ENCODE data around the gene HTT-AS.
"Not testable (repeated sequence)": the region's sequence is repeated elsewhere in the genome, so short reads cannot be mapped to it uniquely, and the experiment has no call there.

HTT-AS gene

GRCh38 chr4:3059943-3060342 lies 14.4 kb downstream of the HTT-AS start:
- no peak for TF ChIP-seq MYC (IDR thresholded peaks at IDR 0.05; ENCODE audit: low read depth, low read length)
- no peak for TF ChIP-seq CTCF (IDR thresholded peaks at IDR 0.05; ENCODE audit: low read depth, low read length)
- DNase-seq (ENCODE audit: low read depth): no peak
- H3K4me3 ChIP-seq (ENCODE audit: low read depth, low read length): no peak overlapping the region

- no peak for TF ChIP-seq CTCF (IDR thresholded peaks at IDR 0.05; ENCODE audit: low read depth, low read length)
- TF ChIP-seq MYC (IDR thresholded peaks at IDR 0.05; ENCODE audit: low read depth, low read length): no peak
- no peak for TF ChIP-seq POLR2A (IDR thresholded peaks at IDR 0.05; ENCODE audit: extremely low read depth, insufficient read length)
- no peak for TF ChIP-seq MAX (IDR thresholded peaks at IDR 0.05; ENCODE audit: low read depth, low read length)
- DNase-seq (ENCODE audit: low read depth): no peak
- no peak overlapping the region for H3K4me3 ChIP-seq (ENCODE audit: low read depth, low read length)
These were observed 20.1 kb downstream of the HTT-AS start for GRCh38 chr4:3054169-3054759.

GRCh38 chr4:3051141-3051897 lies 23.0 kb downstream of the HTT-AS start:
- not testable (repeated sequence) for H3K4me3 ChIP-seq (ENCODE audit: low read depth, low read length); DNase-seq (ENCODE audit: low read depth)

- peak; percentile 89 for TF ChIP-seq CTCF (IDR thresholded peaks at IDR 0.05; ENCODE audit: low read depth, low read length)
- no peak for TF ChIP-seq MAX (IDR thresholded peaks at IDR 0.05; ENCODE audit: low read depth, low read length)
- H3K4me3 ChIP-seq (ENCODE audit: low read depth, low read length): no peak overlapping the region
- DNase-seq (ENCODE audit: low read depth): peak; percentile 77
These were observed 26.7 kb downstream of the HTT-AS start for GRCh38 chr4:3047464-3048286.

- TF ChIP-seq MAX (IDR thresholded peaks at IDR 0.05; ENCODE audit: low read depth, low read length) (no peak), POLR2A (IDR thresholded peaks at IDR 0.05; ENCODE audit: extremely low read depth, insufficient read length) (no peak), MYC (IDR thresholded peaks at IDR 0.05; ENCODE audit: low read depth, low read length) (no peak), CTCF (IDR thresholded peaks at IDR 0.05; ENCODE audit: low read depth, low read length) (no peak)
- H3K4me3 ChIP-seq (ENCODE audit: low read depth, low read length): no peak overlapping the region
- no peak for DNase-seq (ENCODE audit: low read depth)
These were observed 27.7 kb downstream of the HTT-AS start for GRCh38 chr4:3046623-3047022.

GRCh38 chr4:3046162-3046561 lies 28.2 kb downstream of the HTT-AS start:
- TF ChIP-seq MYC (IDR thresholded peaks at IDR 0.05; ENCODE audit: low read depth, low read length): no peak
- peak; percentile 12; the same call in 1 of the 2 replicates for TF ChIP-seq MAX (IDR thresholded peaks at IDR 0.05; ENCODE audit: low read depth, low read length)
- no peak overlapping the region for H3K4me3 ChIP-seq (ENCODE audit: low read depth, low read length)
- peak; percentile 63 for DNase-seq (ENCODE audit: low read depth)

Data from NB4 (cell line).